ENCODE results near the gene ADARB2.

ADARB2 gene

DNA sequence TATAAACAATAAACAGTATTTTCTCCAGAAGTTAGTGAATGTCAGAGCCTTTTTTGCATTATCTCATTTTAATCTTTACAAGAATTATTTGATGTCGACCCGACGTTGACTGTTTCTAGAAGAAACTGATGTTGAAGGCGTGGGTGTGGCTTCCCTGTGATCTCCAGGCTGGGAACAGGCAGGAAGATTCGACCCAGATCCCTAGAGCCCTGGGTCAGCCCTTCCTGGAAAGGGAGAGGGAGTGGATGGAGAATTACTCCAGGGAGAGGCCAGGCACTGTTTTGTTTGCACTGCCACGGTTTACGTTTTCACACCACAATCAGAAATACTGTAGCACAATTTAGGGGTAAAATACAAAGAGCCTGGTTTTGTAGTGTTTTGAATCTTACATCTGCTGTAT lies 133.1 kb downstream of the ADARB2 start:
- no peak overlapping the region for H3K4me3 Mint-ChIP-seq
- H3K27me3 Mint-ChIP-seq, result peaks cover 33 to 36% of the 10 kb centered on the region in 2 donors
- no peaks in the 10 kb centered on the region for H3K9me3 Mint-ChIP-seq
- ATAC-seq (replicated peaks) (no peak), DNase-seq (no peak)
- no peak overlapping the region for H3K27ac Mint-ChIP-seq
- peaks cover 7 to 9% of the 10 kb centered on the region in 2 donors for H3K4me1 Mint-ChIP-seq (ENCODE audit: low read depth in 2 of 2)
- H3K36me3 Mint-ChIP-seq (ENCODE audit: insufficient read depth), result peaks cover 2% of the 10 kb centered on the region

DNA sequence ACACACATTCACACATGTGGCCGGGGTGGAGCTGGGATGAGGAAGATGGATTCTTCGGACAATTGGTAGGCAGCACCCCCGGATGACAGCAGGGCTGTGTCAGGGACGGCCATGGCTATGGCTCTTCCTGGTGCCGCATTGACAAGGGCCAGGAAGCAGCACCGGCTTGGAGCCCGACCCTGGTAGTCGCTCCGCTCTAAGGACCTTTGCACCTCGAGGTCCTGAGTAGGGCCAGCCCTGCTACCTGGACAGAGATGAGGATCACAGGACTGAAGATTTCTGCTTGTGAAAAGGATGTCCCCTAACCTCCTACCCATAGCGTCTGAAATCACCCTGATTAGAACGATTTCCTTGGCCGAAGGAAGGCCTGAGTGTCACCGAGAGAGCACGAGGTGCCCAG lies 134.1 kb downstream of the ADARB2 start:
- no peak for ATAC-seq (replicated peaks)
- Mint-ChIP-seq H3K27me3 (peaks cover 22 to 35% of the 10 kb centered on the region in 2 donors), H3K4me3 (no peak overlapping the region)

DNA sequence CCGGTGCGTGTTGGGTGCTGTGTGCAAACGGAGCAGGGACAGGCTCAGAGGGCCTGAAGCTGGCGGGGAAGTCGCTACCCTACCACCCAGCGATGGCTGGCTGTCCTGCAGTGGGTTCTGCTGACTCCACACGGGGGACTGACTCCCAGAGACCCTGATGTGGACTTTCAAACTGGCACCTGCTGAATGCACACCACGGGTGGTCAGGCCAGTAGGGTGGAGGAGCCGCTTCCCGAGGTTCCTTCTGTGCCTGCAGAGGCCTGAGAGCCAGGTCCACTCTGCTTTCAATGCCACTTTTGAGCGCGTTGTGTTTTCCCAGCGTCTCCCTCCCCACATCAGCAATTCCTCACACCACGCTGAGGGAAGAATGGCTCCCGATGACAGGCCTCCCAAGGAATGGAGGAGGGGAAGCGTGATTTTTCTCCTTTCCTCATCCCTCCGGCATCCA lies 135.3 kb downstream of the ADARB2 start:
- H3K27ac Mint-ChIP-seq, result no peak overlapping the region
- H3K36me3 Mint-ChIP-seq (ENCODE audit: insufficient read depth), result no peaks in the 10 kb centered on the region
- DNase-seq (no peak), ATAC-seq (replicated peaks) (no peak)
- peaks cover 11 to 33% of the 10 kb centered on the region in 2 donors for H3K27me3 Mint-ChIP-seq
- H3K9me3 Mint-ChIP-seq, result no peaks in the 10 kb centered on the region
- no peak overlapping the region for H3K4me3 Mint-ChIP-seq
- peaks cover 0 to 2% of the 10 kb centered on the region in 2 donors for H3K4me1 Mint-ChIP-seq (ENCODE audit: low read depth in 2 of 2)

More for the DNA sequence above, 134.1 kb downstream of the ADARB2 start:
- peaks cover 2% of the 10 kb centered on the region for H3K36me3 Mint-ChIP-seq (ENCODE audit: insufficient read depth)
- H3K9me3 Mint-ChIP-seq, result no peaks in the 10 kb centered on the region
- peaks cover under 1 to 4% of the 10 kb centered on the region in 2 donors for H3K4me1 Mint-ChIP-seq (ENCODE audit: low read depth in 2 of 2)
- no peak for DNase-seq
- no peak overlapping the region for H3K27ac Mint-ChIP-seq

DNA sequence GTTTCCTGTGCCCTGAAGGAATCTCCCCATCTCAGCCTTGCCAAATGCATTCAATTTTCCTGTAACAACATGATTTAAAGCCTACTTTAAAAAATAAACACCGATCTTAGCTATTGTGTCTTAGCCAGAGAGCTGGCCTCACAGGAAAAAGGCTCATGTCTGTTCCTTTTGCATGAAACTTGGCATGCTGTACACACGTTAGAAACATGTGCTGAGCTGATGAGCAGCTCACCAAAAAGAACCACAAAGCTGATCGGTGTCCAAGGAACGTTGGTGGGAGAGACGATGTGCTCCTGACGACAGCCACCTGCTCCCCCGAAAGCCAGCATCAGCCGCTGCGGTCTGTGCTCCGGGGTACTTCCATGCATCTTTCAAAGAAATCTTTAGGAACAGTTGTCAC lies 135.9 kb downstream of the ADARB2 start:
- no peaks in the 10 kb centered on the region for H3K36me3 Mint-ChIP-seq (ENCODE audit: insufficient read depth)
- DNase-seq (no peak), ATAC-seq (replicated peaks) (no peak)
- H3K4me1 Mint-ChIP-seq (ENCODE audit: low read depth in 2 of 2), result peaks cover 0 to 2% of the 10 kb centered on the region in 2 donors
- H3K27ac Mint-ChIP-seq, result no peak overlapping the region
- H3K27me3 Mint-ChIP-seq, result peaks cover 9 to 33% of the 10 kb centered on the region in 2 donors
- no peaks in the 10 kb centered on the region for H3K9me3 Mint-ChIP-seq
- no peak overlapping the region for H3K4me3 Mint-ChIP-seq

DNA sequence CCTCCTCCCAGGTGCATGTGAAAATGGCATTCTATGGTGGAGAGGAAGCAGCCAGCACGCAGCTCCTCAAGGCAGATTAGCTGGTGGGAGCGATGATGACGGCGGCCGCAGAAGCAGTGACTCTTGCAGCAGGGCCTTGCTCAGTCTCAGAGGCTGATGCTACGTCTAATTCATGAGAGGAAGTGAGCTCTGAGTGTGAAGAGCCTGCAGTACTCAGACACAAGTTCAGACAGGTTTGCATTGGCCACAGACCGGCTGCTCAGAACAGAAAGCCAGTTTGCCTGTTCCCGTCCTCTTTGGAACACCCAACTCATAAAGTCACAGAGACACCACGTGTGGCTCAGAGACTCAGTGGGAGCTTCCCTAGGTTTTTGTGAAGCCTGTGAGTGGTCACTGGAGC lies 136.5 kb downstream of the ADARB2 start:
- ATAC-seq (replicated peaks), result no peak
- Mint-ChIP-seq H3K27ac (no peak overlapping the region), H3K4me3 (no peak overlapping the region), H3K27me3 (peaks cover 7 to 33% of the 10 kb centered on the region in 2 donors), H3K4me1 (ENCODE audit: low read depth in 2 of 2) (peaks cover 0 to 2% of the 10 kb centered on the region in 2 donors), H3K9me3 (no peaks in the 10 kb centered on the region), H3K36me3 (ENCODE audit: insufficient read depth) (no peaks in the 10 kb centered on the region)
- no peak for DNase-seq

DNA sequence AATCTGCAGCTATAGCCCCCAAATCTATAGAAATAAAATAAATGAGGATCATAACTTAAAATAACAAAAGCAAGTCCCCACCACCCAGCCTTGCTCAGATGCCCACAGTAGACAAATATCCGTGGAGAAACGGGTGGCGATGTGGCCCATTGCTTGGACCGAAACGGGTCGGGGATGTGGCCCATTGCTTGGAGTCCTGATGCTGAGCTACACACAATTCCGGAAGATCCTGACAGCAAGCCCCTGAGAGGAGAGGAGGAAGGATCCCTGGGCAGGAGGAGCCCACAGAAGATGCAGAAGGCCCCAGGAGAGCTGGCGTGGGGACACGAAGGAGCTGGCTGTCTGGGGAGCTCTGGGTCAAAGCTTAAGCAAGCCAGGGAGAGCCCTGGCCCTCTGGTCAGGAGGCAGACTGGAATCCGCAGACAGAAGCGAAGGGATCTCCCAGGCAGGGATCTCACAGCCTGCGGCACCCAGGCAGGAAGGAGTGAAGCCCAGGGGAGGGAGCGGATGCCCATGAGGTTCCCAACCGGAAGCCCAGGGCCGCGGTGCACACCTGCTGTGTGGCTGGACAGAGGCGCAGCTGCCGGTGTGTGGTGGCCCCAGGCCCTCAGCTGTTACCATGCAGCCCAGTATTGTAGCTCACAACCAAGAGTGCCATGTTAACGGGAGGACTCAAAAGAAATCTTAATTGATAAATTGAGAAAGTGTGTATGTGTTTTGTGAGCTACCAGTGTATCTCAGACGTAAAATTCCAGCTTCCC lies 138.8 kb downstream of the ADARB2 start:
- Mint-ChIP-seq H3K4me3 (no peak overlapping the region), H3K9me3 (no peaks in the 10 kb centered on the region)
- no peak for DNase-seq

DNA sequence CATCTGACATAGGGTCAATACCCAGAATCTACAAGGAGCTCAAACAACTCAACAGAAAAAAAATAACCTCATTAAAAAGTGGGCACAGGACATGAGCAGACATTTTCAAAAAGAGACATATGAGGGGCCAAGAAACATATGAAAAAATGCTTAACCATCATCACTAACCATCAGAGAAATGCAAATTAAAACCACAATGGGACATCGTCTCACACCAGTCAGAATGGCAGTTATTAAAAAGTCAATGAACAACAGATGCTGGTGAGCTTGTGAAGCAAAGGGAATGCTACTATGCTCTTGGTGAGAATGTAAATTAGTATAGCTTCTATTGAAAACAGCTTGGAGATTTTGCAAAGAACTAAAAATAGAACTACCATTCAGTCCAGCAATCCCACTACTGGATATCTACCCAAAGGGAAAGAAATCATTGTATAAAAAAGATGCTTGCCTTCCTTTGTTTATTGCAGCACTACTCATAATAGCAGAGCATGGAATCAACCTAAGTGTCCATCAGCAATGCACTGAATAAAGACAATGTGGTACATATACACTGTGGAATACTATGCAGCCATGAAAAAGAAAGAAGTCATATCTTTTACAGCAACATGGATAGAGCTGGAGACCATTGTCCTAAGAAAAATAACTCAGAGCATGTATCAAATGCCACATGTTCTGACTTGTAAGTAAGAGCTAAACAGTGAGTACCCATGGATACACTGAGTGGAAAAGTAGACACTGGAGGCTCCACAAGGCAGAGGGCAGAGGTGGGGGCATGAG lies 139.8 kb downstream of the ADARB2 start:
- H3K4me1 Mint-ChIP-seq (ENCODE audit: low read depth in 2 of 2), result peaks cover 0 to 2% of the 10 kb centered on the region in 2 donors
- H3K27me3 Mint-ChIP-seq, result peaks cover 25 to 62% of the 10 kb centered on the region in 2 donors
- no peak overlapping the region for H3K27ac Mint-ChIP-seq
- H3K9me3 Mint-ChIP-seq, result no peaks in the 10 kb centered on the region
- no peak for DNase-seq
- no peak for ATAC-seq (replicated peaks)
- no peaks in the 10 kb centered on the region for H3K36me3 Mint-ChIP-seq (ENCODE audit: insufficient read depth)
- H3K4me3 Mint-ChIP-seq, result no peak overlapping the region

More for the DNA sequence above, 138.8 kb downstream of the ADARB2 start:
- ATAC-seq (replicated peaks), result no peak
- Mint-ChIP-seq H3K4me1 (ENCODE audit: low read depth in 2 of 2) (peaks cover 0 to 2% of the 10 kb centered on the region in 2 donors), H3K36me3 (ENCODE audit: insufficient read depth) (no peaks in the 10 kb centered on the region), H3K27ac (no peak overlapping the region), H3K27me3 (peaks cover 19 to 53% of the 10 kb centered on the region in 2 donors)

DNA sequence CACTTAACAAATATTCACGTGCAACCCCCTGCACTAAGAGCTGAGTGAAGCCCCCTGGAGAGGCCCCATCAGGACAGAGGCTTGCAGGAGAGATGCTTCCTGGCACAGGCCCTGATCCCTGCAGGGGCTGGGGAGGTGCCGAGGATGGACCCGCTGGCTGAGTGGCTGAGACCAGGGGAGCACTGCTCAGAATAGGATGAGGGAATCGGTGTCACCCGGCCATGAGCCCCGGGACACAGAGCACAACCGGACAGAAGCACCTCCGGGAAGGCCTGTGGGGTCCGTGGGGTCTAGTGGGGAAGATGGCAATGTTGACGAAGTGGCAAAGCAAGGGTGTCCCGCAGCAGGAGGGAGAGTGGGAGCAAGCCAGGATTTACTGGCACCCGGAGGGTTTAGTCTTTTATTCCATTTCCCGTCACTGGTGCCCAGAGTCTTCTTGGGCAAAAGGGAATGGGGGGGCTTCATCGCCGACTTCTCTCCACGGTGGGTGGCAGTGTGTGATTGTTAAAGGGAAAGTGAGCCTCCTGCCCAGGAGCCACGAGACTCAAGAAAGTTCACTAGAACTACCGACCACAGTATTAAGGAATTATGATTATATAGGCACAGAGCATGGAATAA lies 140.7 kb downstream of the ADARB2 start:
- DNase-seq, result no peak
- ATAC-seq (replicated peaks), result no peak
- Mint-ChIP-seq H3K36me3 (ENCODE audit: insufficient read depth) (no peaks in the 10 kb centered on the region), H3K4me3 (no peak overlapping the region), H3K27ac (no peak overlapping the region), H3K4me1 (ENCODE audit: low read depth in 2 of 2) (peaks cover 0 to 2% of the 10 kb centered on the region in 2 donors), H3K9me3 (no peaks in the 10 kb centered on the region), H3K27me3 (peaks cover 25 to 62% of the 10 kb centered on the region in 2 donors)

DNA sequence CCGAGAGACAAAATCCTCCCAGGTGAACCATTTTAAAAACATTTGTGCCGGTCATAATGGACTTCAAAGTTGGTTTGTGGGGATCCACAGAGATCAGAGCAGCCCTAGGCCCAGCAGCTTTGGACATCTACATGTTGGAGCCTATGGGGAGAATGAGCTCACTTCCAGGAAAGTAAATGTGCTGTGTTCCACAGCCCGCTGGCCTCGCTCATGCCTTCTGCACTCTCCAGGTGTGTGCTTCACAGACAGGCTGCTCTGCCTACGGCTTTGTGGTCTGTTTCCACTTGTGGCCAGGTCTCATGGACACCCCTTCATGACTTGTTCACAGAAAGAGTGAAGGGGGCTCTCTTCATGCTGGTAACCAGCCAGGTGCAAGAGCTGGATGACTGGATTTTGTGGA lies 141.6 kb downstream of the ADARB2 start:
- Mint-ChIP-seq H3K36me3 (ENCODE audit: insufficient read depth) (no peaks in the 10 kb centered on the region), H3K9me3 (no peaks in the 10 kb centered on the region), H3K4me1 (ENCODE audit: low read depth in 2 of 2) (peaks cover 0 to 2% of the 10 kb centered on the region in 2 donors), H3K27me3 (peaks cover 25 to 62% of the 10 kb centered on the region in 2 donors), H3K4me3 (no peak overlapping the region), H3K27ac (no peak overlapping the region)
- ATAC-seq (replicated peaks) (no peak), DNase-seq (no peak)

DNA sequence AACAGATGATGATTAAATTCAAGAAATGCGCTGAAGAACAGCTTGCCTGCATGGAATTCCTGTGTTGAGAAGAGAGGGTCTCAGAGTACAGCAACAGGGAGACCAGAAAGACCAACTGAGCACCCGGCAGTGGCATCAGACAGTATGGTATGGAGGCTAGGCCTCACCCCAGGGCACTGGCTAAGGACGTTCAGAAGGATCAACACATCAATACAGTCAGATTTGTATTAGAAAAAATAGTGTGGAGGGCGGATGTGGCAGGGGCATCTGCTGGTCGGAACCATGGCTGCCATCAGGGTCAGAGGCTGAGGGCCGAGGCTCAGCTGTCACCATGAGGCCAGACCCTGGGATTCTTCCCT lies 142.1 kb downstream of the ADARB2 start:
- H3K27ac Mint-ChIP-seq, result no peak overlapping the region
- H3K4me1 Mint-ChIP-seq (ENCODE audit: low read depth in 2 of 2), result peaks cover 0 to 2% of the 10 kb centered on the region in 2 donors
- no peaks in the 10 kb centered on the region for H3K36me3 Mint-ChIP-seq (ENCODE audit: insufficient read depth)
- H3K9me3 Mint-ChIP-seq, result no peaks in the 10 kb centered on the region
- DNase-seq (no peak), ATAC-seq (replicated peaks) (no peak)
- no peak overlapping the region for H3K4me3 Mint-ChIP-seq
- peaks cover 25 to 62% of the 10 kb centered on the region in 2 donors for H3K27me3 Mint-ChIP-seq

DNA sequence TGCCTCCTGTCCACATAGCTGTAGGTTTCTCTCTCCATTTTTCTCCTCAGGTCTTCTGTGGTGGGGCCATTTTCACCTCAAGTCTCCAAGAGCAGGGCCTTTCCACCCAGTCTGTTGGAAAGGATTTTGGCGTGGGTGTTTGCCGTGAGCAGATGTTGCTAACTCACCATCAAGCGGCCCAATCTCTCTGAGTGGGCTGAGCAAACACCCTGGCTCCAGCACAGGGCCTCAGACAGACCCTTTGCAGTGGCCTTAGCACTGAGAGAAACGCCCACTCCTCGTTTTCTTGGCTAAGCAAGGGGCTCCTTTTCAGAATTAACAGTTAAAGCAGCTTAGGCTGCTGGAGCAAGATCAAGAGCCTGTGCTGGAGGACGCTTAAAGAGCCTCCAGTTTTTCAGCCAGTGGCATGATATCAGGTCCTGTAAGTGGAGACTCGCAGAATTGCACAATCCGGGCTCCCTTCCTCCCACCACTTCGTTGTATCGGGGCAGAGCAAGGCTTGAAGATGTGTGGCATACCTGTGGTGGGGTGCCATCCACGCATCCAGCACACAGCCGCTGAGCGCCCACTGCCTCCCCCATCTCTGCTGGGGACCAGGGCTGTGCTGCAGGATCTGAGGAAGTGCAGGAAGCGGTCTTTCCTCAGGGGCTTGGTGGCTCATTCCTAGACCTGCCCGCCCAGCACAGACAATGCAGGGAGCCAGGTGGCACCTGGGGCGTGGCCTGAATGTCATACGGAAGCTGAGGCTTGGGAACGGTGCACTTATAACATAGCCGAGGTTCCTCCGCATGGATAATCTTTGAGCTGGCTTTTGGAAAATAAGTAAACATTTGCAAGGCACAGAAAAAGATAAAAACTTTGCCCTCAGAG lies 142.7 kb downstream of the ADARB2 start:
- no peak overlapping the region for H3K4me3 Mint-ChIP-seq
- H3K27me3 Mint-ChIP-seq, result peaks cover 25 to 62% of the 10 kb centered on the region in 2 donors
- ATAC-seq (replicated peaks) (no peak), DNase-seq (no peak)
- H3K4me1 Mint-ChIP-seq (ENCODE audit: low read depth in 2 of 2), result peaks cover 0 to 2% of the 10 kb centered on the region in 2 donors
- no peaks in the 10 kb centered on the region for H3K36me3 Mint-ChIP-seq (ENCODE audit: insufficient read depth)
- no peaks in the 10 kb centered on the region for H3K9me3 Mint-ChIP-seq
- no peak overlapping the region for H3K27ac Mint-ChIP-seq

DNA sequence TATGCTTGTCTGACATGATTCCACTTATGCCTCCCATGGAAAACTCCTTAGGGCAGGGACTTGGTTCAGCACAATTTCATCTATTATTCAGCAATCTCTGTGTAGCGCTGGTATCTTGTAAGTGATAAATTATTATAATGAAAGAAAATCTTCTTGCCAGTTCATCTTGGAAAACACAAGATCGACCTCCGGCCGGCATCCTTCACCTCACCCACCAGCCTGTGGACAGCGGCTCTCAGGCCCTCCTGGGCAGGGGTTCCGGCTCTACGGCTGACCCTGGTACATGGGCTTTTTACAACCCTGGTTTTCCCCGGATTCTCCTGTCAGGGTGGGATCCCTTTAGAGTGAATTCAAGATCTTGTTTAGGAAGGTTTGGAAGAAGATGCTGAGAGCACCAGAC lies 145.6 kb downstream of the ADARB2 start:
- no peak overlapping the region for H3K4me3 Mint-ChIP-seq
- peaks cover 0 to 2% of the 10 kb centered on the region in 2 donors for H3K9me3 Mint-ChIP-seq
- no peaks in the 10 kb centered on the region for H3K4me1 Mint-ChIP-seq (ENCODE audit: low read depth in 2 of 2)
- DNase-seq, result no peak
- H3K27ac Mint-ChIP-seq, result no peak overlapping the region
- ATAC-seq (replicated peaks), result no peak
- H3K27me3 Mint-ChIP-seq, result peaks cover 25 to 45% of the 10 kb centered on the region in 2 donors
- no peaks in the 10 kb centered on the region for H3K36me3 Mint-ChIP-seq (ENCODE audit: insufficient read depth)

DNA sequence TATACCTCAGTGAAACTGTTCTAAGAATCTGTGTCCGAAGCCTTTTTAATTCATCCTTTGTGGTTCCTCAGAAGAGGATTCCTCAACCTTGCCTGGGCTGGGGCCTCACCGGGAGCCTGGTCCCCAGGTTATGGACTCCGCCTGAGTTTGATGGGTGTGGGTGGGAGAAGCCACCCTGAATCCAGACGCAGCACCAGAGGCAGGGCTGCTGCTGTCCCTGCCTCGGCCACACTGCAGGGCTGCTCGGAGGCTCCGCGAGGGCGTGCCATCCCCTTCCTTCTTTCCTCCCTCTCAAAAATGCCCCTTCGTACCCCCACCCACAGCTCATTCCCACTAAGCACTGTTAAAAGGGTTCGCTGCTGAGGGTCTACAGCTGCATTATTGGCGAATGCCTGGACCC lies 146.3 kb downstream of the ADARB2 start:
- ATAC-seq (replicated peaks) (no peak), DNase-seq (no peak)
- Mint-ChIP-seq H3K36me3 (ENCODE audit: insufficient read depth) (no peaks in the 10 kb centered on the region), H3K4me3 (no peak overlapping the region), H3K27ac (no peak overlapping the region), H3K27me3 (peaks cover 18 to 38% of the 10 kb centered on the region in 2 donors), H3K9me3 (peaks cover 0 to 2% of the 10 kb centered on the region in 2 donors), H3K4me1 (ENCODE audit: low read depth in 2 of 2) (no peaks in the 10 kb centered on the region)
